Nasal cavity respiratory epithelium epithelial cell of viscerocranial mucosa (primary cell): ENCODE measurements around the gene DDX27. TPM values are rescaled to one million over a fixed set of nuclear protein-coding genes. Genes with fewer than 3 reads are reported as not detected.

Experiments used
- total RNA-seq: library from RNA; depleted of rRNA; stranded (reverse); fragments of >200 nt; gene quantifications from 2 replicates; pipeline ENCODE4 v1.2.3, GENCODE V29; 2014

The DDX27 gene, protein sequence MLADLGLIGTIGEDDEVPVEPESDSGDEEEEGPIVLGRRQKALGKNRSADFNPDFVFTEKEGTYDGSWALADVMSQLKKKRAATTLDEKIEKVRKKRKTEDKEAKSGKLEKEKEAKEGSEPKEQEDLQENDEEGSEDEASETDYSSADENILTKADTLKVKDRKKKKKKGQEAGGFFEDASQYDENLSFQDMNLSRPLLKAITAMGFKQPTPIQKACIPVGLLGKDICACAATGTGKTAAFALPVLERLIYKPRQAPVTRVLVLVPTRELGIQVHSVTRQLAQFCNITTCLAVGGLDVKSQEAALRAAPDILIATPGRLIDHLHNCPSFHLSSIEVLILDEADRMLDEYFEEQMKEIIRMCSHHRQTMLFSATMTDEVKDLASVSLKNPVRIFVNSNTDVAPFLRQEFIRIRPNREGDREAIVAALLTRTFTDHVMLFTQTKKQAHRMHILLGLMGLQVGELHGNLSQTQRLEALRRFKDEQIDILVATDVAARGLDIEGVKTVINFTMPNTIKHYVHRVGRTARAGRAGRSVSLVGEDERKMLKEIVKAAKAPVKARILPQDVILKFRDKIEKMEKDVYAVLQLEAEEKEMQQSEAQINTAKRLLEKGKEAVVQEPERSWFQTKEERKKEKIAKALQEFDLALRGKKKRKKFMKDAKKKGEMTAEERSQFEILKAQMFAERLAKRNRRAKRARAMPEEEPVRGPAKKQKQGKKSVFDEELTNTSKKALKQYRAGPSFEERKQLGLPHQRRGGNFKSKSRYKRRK
- 66.6 and 70.1 TPM in 2 replicates for total RNA-seq

DNA sequence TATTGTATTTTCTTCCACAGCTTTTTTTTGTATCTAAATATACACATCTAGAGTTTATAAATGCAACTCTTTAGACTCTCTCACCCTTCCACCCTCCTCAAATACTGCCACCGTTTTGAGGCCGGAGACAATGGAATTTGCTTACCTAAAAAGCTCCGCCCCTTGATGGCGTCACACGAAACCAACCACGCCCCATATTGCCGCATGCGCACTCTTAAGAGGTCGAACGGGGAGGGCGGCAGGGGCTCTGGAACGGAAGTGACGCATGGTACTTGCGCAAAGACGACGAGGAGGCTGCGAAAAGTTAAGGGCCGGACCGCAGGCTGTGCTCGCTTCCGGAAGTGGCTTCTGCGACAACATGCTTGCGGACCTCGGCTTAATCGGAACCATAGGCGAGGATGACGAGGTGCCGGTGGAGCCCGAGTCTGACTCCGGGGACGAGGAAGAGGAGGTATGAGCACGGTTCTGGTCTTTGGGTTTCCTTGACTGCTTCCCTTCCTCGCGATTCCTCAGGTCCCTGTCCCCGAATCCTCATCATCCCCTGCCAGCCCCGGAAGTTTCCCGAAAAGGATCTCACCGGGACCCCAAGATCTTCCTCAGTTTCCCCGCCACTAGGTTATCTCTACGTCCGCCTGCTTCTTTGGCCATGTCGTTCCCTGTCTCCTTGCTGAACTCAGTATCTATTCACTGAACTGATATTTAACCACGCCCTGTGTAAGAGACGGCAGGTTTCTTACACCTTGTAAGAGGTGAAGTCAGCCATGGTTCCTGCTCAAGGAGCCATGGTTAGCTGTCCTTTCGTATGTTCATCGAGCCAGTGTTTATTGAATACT is at the start of gene DDX27:
DDX27 (plus strand) TSS at position 326 of the 833 bp plus-strand sequence; CDS start at position 359, 33 bp downstream.

DNA sequence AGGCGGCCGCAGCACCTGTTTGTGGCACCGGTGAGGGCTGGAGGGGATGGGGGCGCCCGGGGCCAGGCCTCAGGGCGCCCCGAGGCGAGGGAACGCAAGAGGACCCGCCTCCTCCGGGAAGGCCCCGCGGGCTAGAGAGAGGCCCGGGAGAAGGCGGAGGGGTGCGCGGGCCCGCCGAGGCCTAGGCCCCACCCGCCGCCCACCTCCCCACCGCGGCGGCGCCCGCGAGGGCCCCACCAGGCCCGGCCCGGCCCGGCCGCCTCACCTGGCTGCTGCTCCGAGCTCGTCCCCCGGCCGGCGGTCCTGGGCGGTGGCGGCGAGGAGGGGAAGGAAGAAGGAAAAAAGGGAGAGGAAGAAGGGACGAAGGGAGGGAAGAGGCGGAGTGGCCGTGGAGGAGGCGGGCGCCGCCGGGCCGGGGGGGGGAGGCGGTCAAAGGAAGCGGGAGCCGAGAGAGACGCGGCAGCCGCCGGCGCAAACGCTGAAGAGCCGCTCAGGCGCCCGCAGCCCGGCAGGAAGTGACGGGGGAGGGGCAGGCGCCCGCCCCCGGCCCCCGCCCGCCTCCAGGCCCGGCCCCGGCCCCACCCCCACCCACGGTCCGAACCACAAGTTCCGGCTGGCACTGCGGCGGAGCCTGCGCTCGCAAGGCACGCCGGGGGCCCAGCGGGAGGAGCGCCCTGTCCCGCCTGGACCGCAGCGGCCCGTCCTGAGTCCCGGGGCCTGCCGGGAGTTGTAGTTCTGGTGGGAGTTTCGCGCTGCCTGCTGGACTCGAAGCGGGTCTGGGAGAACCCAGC is 31.2 kb upstream of the DDX27 start, which contains the start of gene STAU1:
STAU1 (minus strand) TSS at position 484 of the 791 bp plus-strand sequence. CDS start 22,133 bp downstream, outside the sequence.

DNA sequence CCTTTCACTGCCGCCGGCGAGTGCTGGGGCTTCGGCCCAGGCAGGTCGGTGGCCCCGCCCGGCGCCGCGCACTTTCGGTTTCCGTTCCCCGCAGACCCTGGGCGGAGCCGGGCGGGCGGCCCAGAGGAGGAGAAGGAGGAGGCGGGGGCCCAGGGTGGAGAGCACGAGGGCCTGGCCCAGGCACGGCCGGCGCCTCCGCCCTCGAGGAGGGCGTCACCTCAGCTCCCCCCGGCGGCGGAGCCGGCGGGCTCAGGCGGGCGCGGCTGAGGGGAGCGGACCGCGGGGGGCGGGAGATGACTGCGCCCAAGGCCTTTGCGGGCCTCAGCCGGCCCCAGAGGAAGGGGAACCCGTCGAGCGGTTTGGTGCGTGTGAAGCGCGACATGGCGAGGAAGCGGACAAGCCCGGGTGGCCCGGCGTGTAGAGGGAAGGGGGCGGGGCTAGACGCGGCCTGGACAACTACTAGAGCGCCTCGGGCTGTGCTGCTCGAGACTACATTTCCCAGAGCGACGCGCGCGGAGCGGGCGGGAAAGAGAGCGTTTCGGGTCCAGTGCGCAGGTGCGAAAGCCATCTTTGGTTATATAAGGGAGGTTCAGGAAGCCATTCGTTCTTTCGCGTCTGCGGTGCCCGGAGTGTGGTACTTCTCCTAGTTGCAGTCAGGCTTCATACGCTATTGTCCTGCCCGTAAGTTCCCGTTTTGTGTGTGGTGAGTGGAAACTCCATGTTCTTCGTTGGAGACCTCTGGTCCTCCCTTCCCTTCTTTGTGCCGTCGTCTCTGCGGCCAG is 59.0 kb downstream of the DDX27 start, which contains the start of gene ZNFX1:
ZNFX1 (minus strand) TSS at position 22 of the 782 bp plus-strand sequence. CDS start 2,218 bp downstream, outside the sequence.

Other genes starting within 250 kb of the DDX27 start
- 89.5 and 95.8 TPM in 2 replicates for gene CSE1L, start 173.1 kb upstream of the DDX27 start, total RNA-seq
- 46.1 and 78.7 TPM in 2 replicates for gene STAU1, start 31.1 kb upstream of the DDX27 start, total RNA-seq
- 21.2 and 53.4 TPM in 2 replicates for gene ZNFX1, start 58.6 kb downstream of the DDX27 start, total RNA-seq